GM23338 (cell line): ENCODE results near the gene TSEN2. TPM values are rescaled to one million over a fixed set of nuclear protein-coding genes. Genes with fewer than 3 reads are reported as not detected.

Experiments
- ATAC-seq: fragments of 200-7000 bp; cut with Tn5 transposase; 3 replicates; pipeline ENCODE4 v1.9.1; 2020
- DNase-seq: peaks from one replicate; pipeline ENCODE4 v3.0.0-alpha.2; 2015; ENCODE audit warnings: low spot score
- H2AFZ ChIP-seq: fragments of 200-600 bp; sonication (generic); 2 replicates; pipeline ENCODE4 v1.8.0; 2016; ENCODE audit warnings: antibody characterized with exemption, mild to moderate bottlenecking, moderate library complexity
- H3F3A ChIP-seq: fragments of 200-600 bp; sonication (generic); replicated peaks from 2 replicates; pipeline ENCODE4 v1.8.0; 2017; ENCODE audit warnings: antibody characterized with exemption, mixed run types, low read depth
- H3K27ac ChIP-seq: fragments of 200-600 bp; sonication (generic); 2 replicates; pipeline ENCODE4 v1.6.1; 2016; ENCODE audit warnings: low read depth
- H3K27me3 ChIP-seq: fragments of 200-600 bp; sonication (generic); 2 replicates; pipeline ENCODE4 v1.8.0; 2016; ENCODE audit warnings: mild to moderate bottlenecking, mixed run types, moderate library complexity; ENCODE audit not compliant: insufficient read depth
- H3K36me3 ChIP-seq: fragments of 200-600 bp; sonication (generic); 2 replicates; pipeline ENCODE4 v1.8.0; 2016; ENCODE audit warnings: mild to moderate bottlenecking; ENCODE audit not compliant: insufficient read depth
- H3K4me1 ChIP-seq: fragments of 200-600 bp; sonication (generic); 2 replicates; pipeline ENCODE4 v1.8.0; 2016; ENCODE audit warnings: mild to moderate bottlenecking, moderate library complexity; ENCODE audit not compliant: insufficient read depth
- H3K4me2 ChIP-seq: fragments of 200-600 bp; sonication (generic); 2 replicates; pipeline ENCODE4 v1.7.1; 2017; ENCODE audit warnings: mixed run types
- H3K4me3 ChIP-seq: fragments of 200-600 bp; sonication (generic); 2 replicates; pipeline ENCODE4 v1.6.1; 2016; ENCODE audit warnings: mixed run types
- H3K79me2 ChIP-seq: fragments of 200-600 bp; sonication (generic); replicated peaks from 2 replicates; pipeline ENCODE4 v1.8.0; 2017; ENCODE audit warnings: mild to moderate bottlenecking; ENCODE audit not compliant: insufficient read depth
- H3K9me2 ChIP-seq: fragments of 200-600 bp; sonication (generic); 2 replicates; pipeline ENCODE4 v1.8.0; 2017; ENCODE audit not compliant: insufficient read depth
- H4K20me1 ChIP-seq: fragments of 200-600 bp; sonication (generic); replicated peaks from 2 replicates; pipeline ENCODE4 v1.8.0; 2017; ENCODE audit warnings: mild to moderate bottlenecking; ENCODE audit not compliant: insufficient read depth
- H3K27ac Mint-ChIP-seq: 2 replicates; pipeline ENCODE4 v1.8.0; 2020; ENCODE audit warnings: inconsistent platforms, mild to moderate bottlenecking, moderate library complexity, mixed read lengths
- H3K27me3 Mint-ChIP-seq: 3 replicates; pipeline ENCODE4 v1.8.0; 2022; ENCODE audit warnings: low read depth, mild to moderate bottlenecking, moderate library complexity, mixed read lengths, inconsistent platforms; ENCODE audit not compliant: insufficient read depth, poor library complexity
- H3K36me3 Mint-ChIP-seq: 3 replicates; pipeline ENCODE4 v1.8.0; 2021; ENCODE audit warnings: low read depth, mild to moderate bottlenecking, inconsistent platforms, moderate library complexity, mixed read lengths
- H3K4me1 Mint-ChIP-seq: 3 replicates; pipeline ENCODE4 v1.8.0; 2020; ENCODE audit warnings: mild to moderate bottlenecking, inconsistent platforms, mixed read lengths
- H3K4me3 Mint-ChIP-seq: 3 replicates; pipeline ENCODE4 v1.8.0; 2021; ENCODE audit warnings: moderate library complexity, mild to moderate bottlenecking, inconsistent platforms, mixed read lengths
- H3K9me3 Mint-ChIP-seq: 3 replicates; pipeline ENCODE4 v1.8.0; 2020; ENCODE audit warnings: moderate library complexity, mild to moderate bottlenecking, inconsistent platforms, mixed read lengths
- CREB1 ChIP-seq: fragments of 250-450 bp; sonication (Bioruptor Pico); IDR thresholded peaks from 2 replicates; pipeline ENCODE4 v1.5.0; 2020; ENCODE audit warnings: low read depth, mild to moderate bottlenecking, moderate library complexity
- EZH2phosphoT487 ChIP-seq: fragments of 200-600 bp; sonication (generic); IDR thresholded peaks from one replicate; pipeline ENCODE4 v1.8.1; 2018; ENCODE audit warnings: antibody characterized with exemption; ENCODE audit not compliant: unreplicated experiment
- NANOG ChIP-seq: IDR thresholded peaks from 2 replicates; pipeline ENCODE4 v1.6.1; 2016; ENCODE audit warnings: antibody characterized with exemption, borderline replicate concordance
- POLR2AphosphoS5 ChIP-seq: IDR thresholded peaks from 2 replicates; pipeline ENCODE4 v1.6.1; 2016; ENCODE audit warnings: antibody characterized with exemption, low read depth
- ZNF114 ChIP-seq: fragments of 250-450 bp; sonication (Bioruptor Pico); IDR thresholded peaks from 2 replicates; pipeline ENCODE4 v1.5.0; 2020; ENCODE audit warnings: mild to moderate bottlenecking, moderate library complexity
- ZNF331 ChIP-seq: fragments of 250-450 bp; sonication (Bioruptor Pico); IDR thresholded peaks from 2 replicates; pipeline ENCODE4 v1.5.0; 2020; ENCODE audit warnings: low read depth, mild to moderate bottlenecking, moderate library complexity
- ZNF462 ChIP-seq: fragments of 250-450 bp; sonication (Bioruptor Pico); IDR thresholded peaks from 2 replicates; pipeline ENCODE4 v1.5.0; 2020; ENCODE audit warnings: mild to moderate bottlenecking, moderate library complexity
- polyA plus RNA-seq: library from polyadenylated mRNA; unstranded; fragments of >200 nt; fragmentation: Nextera tagmentation; extraction: Ambion mirVana; gene quantifications from 2 replicates; pipeline ENCODE4 v1.2.1, GENCODE V29; 2016
- total RNA-seq: library from RNA; depleted of rRNA; stranded (reverse); fragments of >200 nt; shearing (Covaris generic); gene quantifications from 2 replicates; pipeline ENCODE4 v1.2.3, GENCODE V29; 2014

The TSEN2 gene
- total and polyA plus RNA-seq, 2 experiments from 2014 or later: 27.7 to 30.0 TPM

GRCh38 chr3:12496453-12496761 lies 12.1 kb downstream of the TSEN2 start (continued):
- no peak for TF ChIP-seq ZNF462
- TF ChIP-seq CREB1: no peak
- TF ChIP-seq ZNF331 (CRISPR knock-in tag): no peak
- no peak for TF ChIP-seq NANOG
- no peak for TF ChIP-seq EZH2phosphoT487
- no peak for TF ChIP-seq POLR2AphosphoS5
- TF ChIP-seq ZNF114: no peak

GRCh38 chr3:12499474-12499873 lies 15.2 kb downstream of the TSEN2 start:
- no peak for DNase-seq

More at GRCh38 chr3:12499474-12499873, 15.2 kb downstream of the TSEN2 start:
- Histone ChIP-seq H3K27me3 (no peaks in the 10 kb centered on the region), H3K9me2 (no peaks in the 10 kb centered on the region), H4K20me1 (peaks cover 18% of the 10 kb centered on the region), H3K79me2 (no peaks in the 10 kb centered on the region), H3K4me2 (no peak overlapping the region), H3K27ac (no peak overlapping the region), H3F3A (no peaks in the 10 kb centered on the region), H3K4me3 (no peak overlapping the region), H3K4me1 (no peaks in the 10 kb centered on the region), H2AFZ (no peak overlapping the region), H3K36me3 (peaks cover 43% of the 10 kb centered on the region)
- Mint-ChIP-seq H3K27ac (no peak overlapping the region), H3K27me3 (peaks cover 2% of the 10 kb centered on the region), H3K36me3 (peaks cover 82% of the 10 kb centered on the region), H3K4me1 (peaks cover 3% of the 10 kb centered on the region; the same call in 1 of the 3 replicates), H3K4me3 (no peak overlapping the region), H3K9me3 (no peaks in the 10 kb centered on the region)
- TF ChIP-seq CREB1: no peak
- TF ChIP-seq ZNF462: no peak
- ATAC-seq: no peak
